MG63 (cell line): ENCODE results near the gene MAD1L1. TPM values are rescaled to one million over a fixed set of nuclear protein-coding genes. Genes with fewer than 3 reads are reported as not detected.
A peak's percentile ranks its signal among the peaks of the same experiment; 100 is the strongest.
"Not testable (repeated sequence)": the region's sequence is repeated elsewhere in the genome, so short reads cannot be mapped to it uniquely, and the experiment has no call there.

ENCODE experiments used
- DNase-seq: peaks from one replicate; pipeline ENCODE4 v3.0.0-alpha.2; 2020
- H3K27me3 ChIP-seq: fragments of 250-450 bp; sonication (Bioruptor Pico); 2 replicates; pipeline ENCODE4 v1.5.1; 2020; ENCODE audit warnings: mild to moderate bottlenecking, moderate library complexity
- H3K36me3 ChIP-seq: fragments of 250-450 bp; sonication (Bioruptor Pico); 2 replicates; pipeline ENCODE4 v1.5.1; 2020; ENCODE audit warnings: mild to moderate bottlenecking, moderate library complexity
- H3K4me3 ChIP-seq: fragments of 250-450 bp; sonication (Bioruptor Pico); 2 replicates; pipeline ENCODE4 v1.5.1; 2020; ENCODE audit warnings: mild to moderate bottlenecking, moderate library complexity
- H3K9me3 ChIP-seq: fragments of 250-450 bp; sonication (Bioruptor Pico); 2 replicates; pipeline ENCODE4 v1.5.1; 2020; ENCODE audit warnings: mild to moderate bottlenecking, moderate library complexity
- total RNA-seq: library from RNA; depleted of rRNA; stranded (reverse); fragments of >200 nt; shearing (Covaris generic); gene quantifications from 2 replicates; pipeline ENCODE4 v1.2.3, GENCODE V29; 2014; ENCODE audit warnings: low replicate concordance

MAD1L1 gene
- total RNA-seq, 1 experiment from 2014 or later, result 65.1 TPM

DNA sequence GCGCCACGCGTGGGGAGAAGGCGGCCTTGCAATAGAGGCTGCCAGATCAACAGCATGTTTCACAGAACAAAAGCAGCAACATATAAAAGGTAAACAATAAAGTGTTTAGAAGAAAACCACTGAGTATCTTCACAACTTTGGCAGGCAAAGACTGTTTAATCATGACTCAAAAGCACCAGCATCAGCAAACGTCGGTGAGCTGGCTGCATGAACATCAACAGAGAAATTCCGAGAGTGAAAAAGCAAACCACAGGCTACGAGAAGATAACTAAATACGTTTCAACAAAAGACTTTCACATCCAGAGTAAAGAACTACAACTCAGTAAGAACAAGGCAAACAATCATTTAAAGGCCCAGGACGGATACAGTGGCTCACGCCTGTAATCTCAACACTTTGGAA lies 172.0 kb downstream of the MAD1L1 start:
- Histone ChIP-seq H3K4me3 (no peak overlapping the region), H3K27me3 (no peaks in the 10 kb centered on the region), H3K9me3 (0 out of 2 replicates have a peak, but pooled peaks cover 2% of the 10 kb centered on the region), H3K36me3 (no peaks in the 10 kb centered on the region; the same call in 1 of the 2 replicates)
- peak; percentile 65 for DNase-seq

DNA sequence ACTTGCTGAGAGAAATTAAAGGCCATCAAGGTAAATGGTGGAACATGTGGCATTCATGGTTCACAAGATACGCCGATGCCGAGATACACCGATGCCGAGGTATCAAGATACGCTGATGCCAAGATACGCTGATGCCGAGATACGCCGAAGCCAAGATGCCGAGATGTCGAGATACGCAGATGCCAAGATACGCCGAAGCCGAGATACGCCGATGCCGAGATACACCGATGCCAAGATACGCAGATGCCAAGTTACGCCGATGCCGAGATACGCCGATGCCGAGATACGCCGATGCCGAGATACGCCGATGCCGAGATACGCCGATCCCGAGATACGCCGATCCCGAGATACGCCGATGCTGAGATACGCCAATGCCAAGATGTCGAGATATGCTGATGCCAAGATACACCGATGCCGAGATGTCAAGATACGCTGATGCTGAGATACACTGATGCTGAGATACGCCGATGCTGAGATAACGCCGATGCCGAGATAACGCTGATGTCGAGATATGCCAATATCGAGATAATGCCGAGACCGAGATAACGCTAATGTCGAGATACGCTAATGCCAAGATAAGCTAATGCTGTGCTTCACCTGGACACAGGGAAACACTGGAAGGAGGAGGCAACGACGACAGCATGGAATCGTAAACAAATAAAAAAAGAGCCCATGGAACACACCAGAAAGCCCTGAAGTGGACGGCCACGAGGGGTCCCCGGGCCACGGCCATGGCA lies 172.6 kb downstream of the MAD1L1 start:
- no peak for DNase-seq
- Histone ChIP-seq H3K4me3 (no peak overlapping the region), H3K27me3 (no peaks in the 10 kb centered on the region), H3K9me3 (0 out of 2 replicates have a peak, but pooled peaks cover 2% of the 10 kb centered on the region), H3K36me3 (no peaks in the 10 kb centered on the region; the same call in 1 of the 2 replicates)

DNA sequence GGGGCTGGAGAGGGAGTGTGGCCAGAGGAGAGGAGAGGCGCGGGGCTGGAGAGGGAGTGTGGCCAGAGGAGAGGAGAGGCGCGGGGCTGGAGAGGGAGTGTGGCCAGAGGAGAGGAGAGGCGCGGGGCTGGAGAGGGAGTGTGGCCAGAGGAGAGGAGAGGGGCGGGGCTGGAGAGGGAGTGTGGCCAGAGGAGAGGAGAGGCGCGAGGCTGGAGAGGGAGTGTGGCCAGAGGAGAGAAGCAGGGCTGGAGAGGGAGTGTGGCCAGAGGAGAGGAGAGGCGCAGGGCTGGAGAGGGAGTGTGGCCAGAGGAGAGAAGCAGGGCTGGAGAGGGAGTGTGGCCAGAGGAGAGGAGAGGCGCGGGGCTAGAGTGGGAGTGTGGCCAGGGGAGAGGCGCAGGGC lies 174.5 kb downstream of the MAD1L1 start:
- not testable (repeated sequence) for DNase-seq, H3K36me3 ChIP-seq, H3K4me3 ChIP-seq, H3K9me3 ChIP-seq, H3K27me3 ChIP-seq

DNA sequence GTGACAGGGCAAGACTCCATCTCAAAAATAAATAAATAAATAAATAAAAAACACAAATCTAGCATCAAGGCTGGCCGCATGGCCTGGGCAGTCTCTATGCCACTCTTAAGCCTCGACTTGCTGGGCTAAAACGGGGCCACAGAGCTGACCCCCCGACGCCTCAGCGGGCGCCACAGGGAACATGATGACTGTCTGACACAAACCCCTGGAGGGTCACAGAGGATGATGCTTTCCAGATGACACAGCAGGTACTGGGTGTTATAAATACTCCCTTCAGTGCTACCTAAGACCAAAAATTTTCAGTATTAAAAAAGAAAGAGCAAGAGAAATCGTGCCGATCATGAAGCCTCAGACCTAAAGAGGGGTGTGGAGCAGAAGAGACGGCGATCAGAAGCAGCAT lies 176.8 kb downstream of the MAD1L1 start:
- no peak for DNase-seq
- H3K27me3 ChIP-seq, result no peaks in the 10 kb centered on the region
- no peaks in the 10 kb centered on the region for H3K36me3 ChIP-seq
- 0 out of 2 replicates have a peak, but pooled peaks cover 2% of the 10 kb centered on the region for H3K9me3 ChIP-seq
- H3K4me3 ChIP-seq, result no peak overlapping the region

DNA sequence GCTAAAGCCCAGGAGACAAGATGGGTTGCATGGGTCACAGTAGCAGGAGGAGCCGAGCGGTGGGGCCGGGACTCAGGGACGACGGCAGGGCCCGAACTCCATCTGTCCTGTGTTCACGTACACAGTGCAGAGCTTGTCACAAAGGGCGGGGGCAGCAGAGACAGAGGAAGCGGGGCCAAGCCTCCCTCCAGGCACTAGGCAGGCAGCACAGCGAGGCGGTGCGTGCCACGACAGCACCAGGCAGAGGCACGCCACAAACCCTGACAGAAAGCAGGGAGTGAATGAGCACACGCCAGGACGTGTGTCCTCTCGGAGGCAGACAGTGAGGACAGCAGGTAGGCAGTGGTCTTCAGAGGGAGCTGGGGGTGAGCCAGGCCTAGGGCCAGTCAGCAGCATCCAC lies 177.8 kb downstream of the MAD1L1 start:
- DNase-seq, result no peak
- no peak overlapping the region for H3K4me3 ChIP-seq
- no peaks in the 10 kb centered on the region for H3K27me3 ChIP-seq
- no peaks in the 10 kb centered on the region for H3K36me3 ChIP-seq
- no peaks in the 10 kb centered on the region for H3K9me3 ChIP-seq

DNA sequence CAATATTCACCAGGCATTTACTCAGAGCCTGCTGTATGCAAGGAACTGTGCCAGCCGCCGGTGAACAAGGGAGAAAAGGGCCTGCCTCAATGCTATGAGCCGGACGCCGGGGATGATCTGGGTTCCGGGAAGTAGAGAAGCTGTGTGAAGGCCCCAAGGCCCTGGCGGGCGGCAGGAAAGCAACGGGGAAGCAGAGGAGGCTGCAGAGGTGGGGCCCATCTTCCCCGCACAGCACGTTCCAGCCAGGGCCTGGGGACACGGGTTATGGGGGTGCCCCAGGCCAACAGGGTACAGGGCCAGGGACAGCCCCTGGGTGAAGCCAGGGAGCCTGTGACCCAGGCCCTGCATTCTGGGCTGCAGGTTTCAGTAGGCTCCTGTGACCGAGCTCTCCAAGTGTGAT lies 179.3 kb downstream of the MAD1L1 start:
- no peaks in the 10 kb centered on the region for H3K27me3 ChIP-seq
- H3K36me3 ChIP-seq, result no peaks in the 10 kb centered on the region
- H3K4me3 ChIP-seq, result no peak overlapping the region
- no peak for DNase-seq
- H3K9me3 ChIP-seq, result no peaks in the 10 kb centered on the region

DNA sequence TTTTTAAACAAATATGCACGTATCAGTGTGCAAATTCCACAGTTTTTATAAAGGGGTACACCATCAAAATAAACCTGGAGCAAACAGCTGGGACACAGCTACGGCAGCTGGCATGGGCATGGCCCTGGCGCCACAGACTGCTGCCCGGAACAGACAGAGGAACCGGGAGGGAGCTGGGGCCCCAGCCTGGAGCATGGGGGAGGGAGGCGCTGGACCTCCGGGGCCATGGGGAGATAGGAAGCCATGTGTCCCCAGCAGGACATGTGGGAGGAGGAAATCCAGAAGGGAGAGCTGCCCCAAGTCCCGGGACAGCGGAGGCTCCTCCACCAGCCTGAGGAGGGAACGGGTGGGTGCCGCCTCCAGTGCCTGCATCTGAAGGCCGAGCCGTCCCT lies 180.1 kb downstream of the MAD1L1 start:
- H3K9me3 ChIP-seq, result no peaks in the 10 kb centered on the region
- H3K4me3 ChIP-seq, result no peak overlapping the region
- no peaks in the 10 kb centered on the region for H3K36me3 ChIP-seq
- no peak for DNase-seq
- no peaks in the 10 kb centered on the region for H3K27me3 ChIP-seq

DNA sequence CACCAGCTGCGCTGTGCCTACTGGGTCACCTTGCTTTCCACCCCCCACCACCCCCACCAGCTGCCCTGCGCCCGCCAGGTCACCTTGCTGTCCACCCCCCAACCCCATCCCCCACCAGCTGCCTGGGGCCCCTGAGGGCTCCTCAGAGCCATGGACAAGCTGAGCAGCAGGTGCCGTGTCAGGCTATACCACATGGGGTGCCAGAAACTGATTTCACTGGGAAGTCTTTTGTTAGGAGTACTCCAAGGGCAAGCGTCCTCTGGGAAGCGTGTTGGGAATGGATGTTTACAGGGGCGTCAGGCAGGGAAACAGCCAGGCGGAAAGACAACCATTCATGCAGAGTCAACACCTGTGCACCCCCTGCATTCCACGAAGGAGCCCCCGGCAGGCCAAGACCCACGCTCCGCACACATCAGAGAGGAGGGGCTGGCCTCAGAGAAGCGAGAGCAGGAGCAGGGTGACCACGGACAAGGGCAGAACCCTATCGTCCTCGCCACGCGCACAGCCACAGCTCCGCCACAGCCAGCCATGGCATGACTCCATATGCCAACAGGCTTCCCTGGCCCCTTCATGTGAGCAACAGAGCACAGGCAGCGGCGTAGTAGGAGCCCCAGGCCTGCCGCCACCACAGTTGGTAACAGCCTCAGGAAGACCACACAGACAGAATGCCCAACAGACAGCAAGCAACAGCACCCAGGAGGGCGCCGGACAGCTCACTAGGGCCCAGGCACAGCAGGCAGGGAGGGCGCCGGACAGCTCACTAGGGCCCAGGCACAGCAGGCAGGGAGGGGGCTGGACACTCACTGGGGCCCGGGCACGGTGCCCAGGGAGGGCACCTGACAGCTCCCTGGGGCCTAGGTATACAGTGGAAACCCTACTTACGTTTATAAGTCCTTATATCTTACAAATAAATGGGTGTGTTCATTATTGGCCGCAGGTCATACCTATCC lies 180.8 kb downstream of the MAD1L1 start:
- Histone ChIP-seq H3K36me3 (no peaks in the 10 kb centered on the region), H3K4me3 (no peak overlapping the region), H3K27me3 (no peaks in the 10 kb centered on the region), H3K9me3 (no peaks in the 10 kb centered on the region)
- DNase-seq, result no peak

DNA sequence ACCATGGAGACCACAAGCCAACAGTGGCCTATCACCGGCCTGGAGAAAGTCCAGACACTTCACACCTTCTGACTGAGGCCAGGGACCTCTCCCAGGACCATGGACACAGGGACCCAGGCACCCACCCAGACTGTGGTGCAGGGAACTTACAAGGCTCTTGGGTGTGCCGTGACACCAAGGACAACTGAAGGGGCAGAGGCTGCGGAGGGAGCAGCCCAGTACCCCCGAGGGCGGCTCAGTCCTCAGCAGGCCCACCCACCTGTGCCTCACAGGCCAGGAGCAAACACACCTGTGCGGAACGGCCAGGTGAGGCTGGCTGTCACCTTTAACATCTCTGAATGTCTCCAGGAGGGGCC lies 182.3 kb downstream of the MAD1L1 start:
- no peak overlapping the region for H3K4me3 ChIP-seq
- no peaks in the 10 kb centered on the region for H3K27me3 ChIP-seq
- no peaks in the 10 kb centered on the region for H3K36me3 ChIP-seq
- no peak for DNase-seq
- H3K9me3 ChIP-seq, result no peaks in the 10 kb centered on the region

DNA sequence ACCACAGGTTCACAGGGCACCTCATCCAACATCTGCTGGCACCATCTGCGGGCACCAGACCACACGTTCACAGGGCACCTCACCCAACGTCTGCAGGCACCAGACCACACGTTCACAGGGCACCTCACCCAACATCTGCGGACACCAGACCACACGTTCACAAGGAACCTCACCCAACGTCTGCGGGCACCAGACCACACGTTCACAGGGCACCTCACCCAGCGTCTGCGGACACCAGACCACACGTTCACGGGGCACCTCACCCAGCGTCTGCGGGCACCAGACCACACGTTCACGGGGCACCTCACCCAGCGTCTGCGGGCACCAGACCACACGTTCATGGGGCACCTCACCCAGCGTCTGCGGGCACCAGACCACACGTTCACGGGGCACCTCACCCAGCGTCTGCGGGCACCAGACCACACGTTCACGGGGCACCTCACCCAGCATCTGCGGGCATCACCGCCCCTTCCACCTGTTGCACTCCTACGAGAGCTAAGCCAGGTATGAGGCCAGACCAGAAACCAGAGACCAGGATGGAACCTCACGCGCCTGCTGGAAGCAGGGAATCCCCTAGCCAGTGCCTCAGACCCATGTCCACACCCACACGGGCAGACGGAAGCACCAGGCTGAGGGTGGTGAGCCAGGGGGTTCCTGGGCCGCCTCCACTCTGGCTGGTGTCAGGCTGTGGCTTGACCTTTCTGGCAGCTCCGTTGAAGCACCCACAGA lies 182.8 kb downstream of the MAD1L1 start:
- no peaks in the 10 kb centered on the region for H3K27me3 ChIP-seq
- H3K4me3 ChIP-seq, result no peak overlapping the region
- no peaks in the 10 kb centered on the region for H3K36me3 ChIP-seq
- DNase-seq, result no peak
- no peaks in the 10 kb centered on the region for H3K9me3 ChIP-seq

DNA sequence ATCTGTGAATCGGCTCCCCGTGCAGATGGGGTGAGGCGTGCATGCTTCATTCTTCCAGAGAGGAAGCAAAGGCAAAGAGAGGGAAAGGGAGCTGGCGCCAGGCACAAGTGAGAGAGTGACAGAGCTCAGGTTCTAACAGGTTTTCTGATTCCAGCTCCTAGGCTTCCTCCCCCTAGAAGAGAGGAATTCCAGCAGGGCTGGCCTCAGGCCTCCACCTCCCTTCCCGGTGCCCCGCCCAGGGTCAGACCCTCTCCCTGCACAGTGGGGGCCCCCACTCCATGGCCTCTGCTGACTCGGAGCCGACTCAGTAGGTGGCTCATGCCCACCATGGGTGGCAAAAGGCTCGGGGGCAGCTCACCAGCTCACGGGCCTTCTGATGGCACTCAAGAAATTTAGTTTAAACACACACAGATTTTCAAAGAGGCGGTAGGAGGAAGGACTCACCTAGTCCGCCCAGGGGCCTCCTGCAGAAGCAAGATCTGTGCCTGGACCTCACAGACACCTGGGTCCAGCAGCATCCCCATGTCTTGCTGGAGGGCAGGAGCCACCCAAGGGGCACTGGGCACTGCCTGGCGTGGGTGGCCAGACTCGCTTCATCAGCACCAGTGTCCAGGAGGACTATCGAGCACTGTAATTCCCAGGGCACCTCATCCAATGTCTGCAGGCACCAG lies 183.5 kb downstream of the MAD1L1 start:
- no peak for DNase-seq
- no peaks in the 10 kb centered on the region for H3K36me3 ChIP-seq
- no peak overlapping the region for H3K4me3 ChIP-seq
- H3K27me3 ChIP-seq, result no peaks in the 10 kb centered on the region
- no peaks in the 10 kb centered on the region for H3K9me3 ChIP-seq

DNA sequence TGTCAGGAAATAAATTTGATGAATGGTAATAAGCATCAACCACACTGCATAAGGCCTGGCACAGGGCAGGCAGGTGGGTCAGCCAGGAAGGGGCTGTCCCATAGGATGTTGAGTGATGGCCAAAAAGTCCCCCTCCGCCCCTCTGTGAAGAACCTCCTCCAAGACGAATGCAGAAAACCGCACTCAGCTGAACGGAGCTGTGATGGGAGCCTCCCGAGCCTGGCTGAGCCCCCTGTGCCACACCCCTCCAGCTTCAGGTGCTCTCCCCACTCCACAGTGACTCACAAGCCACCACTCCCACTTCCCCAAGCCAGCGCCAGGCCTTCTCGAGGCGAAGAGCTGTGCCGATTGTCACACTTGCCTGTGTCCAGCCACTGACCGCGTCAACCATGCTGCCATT lies 184.2 kb downstream of the MAD1L1 start:
- no peak for DNase-seq
- H3K36me3 ChIP-seq, result no peaks in the 10 kb centered on the region
- no peak overlapping the region for H3K4me3 ChIP-seq
- H3K27me3 ChIP-seq, result no peaks in the 10 kb centered on the region
- H3K9me3 ChIP-seq, result no peaks in the 10 kb centered on the region

DNA sequence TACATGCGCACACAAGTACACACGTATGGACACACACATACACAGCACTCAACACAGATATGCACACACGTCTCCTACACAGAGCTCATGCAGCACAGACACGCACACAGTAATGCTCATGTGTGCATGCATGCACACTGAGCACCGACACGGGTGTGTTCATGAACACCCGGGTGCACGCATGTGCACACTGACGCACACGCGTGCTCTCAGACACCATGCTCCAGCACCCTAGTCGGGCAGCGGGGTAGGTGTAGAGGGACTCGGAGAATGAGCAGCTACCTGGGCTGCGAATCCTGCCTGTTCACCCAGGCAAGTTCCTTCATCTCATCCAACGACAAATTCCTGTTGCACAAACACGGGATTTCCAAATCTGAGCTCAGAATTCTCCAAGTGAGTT lies 184.7 kb downstream of the MAD1L1 start:
- Histone ChIP-seq H3K27me3 (no peaks in the 10 kb centered on the region), H3K9me3 (no peaks in the 10 kb centered on the region), H3K4me3 (no peak overlapping the region), H3K36me3 (peaks cover under 1% of the 10 kb centered on the region; the same call in 1 of the 2 replicates)
- no peak for DNase-seq

DNA sequence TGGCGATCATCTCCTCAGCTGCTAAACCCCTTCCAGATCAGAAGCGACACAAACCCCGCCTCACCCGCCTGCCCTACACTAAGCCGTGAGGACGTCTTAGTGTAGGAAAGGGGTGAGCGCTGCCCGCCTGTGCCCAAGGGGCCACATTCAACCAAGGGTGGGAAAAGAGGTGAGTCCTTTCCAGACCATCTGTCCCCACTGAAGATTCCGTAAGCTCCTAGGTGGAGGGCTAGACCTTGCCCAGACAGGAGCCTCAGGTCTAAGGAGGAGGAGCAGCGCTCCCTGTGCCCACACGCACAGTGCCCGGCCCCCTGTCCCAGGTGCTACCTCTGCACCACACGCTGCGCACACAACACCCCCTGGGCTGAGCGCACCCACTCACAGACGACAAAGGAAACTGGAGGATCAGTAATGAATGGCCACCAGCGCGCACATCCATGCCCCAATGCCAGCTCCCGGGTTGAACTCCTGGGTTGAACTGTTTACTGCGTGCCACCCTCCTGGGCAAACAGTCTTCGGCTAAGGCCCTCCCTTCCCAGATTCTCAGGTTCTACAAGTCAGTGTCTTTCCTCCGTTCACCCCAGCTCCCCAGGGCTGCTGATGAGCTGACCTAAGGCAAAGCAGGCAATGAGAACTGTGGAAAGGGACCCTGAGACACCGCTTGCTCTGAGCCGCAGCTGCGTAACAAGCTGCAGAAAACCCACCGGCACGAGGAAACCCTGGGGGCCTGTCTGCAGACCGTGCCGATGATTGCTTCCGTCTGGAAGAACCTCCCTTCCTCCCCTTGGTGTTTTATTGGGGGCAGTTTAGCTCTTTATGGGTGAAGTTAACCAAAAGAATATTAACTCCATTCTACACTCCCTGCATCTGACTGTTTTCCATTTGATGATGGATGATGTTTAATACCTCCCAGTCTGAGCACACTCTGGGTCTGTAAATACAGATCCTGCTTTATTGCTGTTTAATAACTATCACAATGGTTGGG lies 185.9 kb downstream of the MAD1L1 start:
- peaks cover 3% of the 10 kb centered on the region; the same call in 1 of the 2 replicates for H3K36me3 ChIP-seq
- H3K9me3 ChIP-seq, result no peaks in the 10 kb centered on the region
- DNase-seq, result no peak
- H3K4me3 ChIP-seq, result no peak overlapping the region
- H3K27me3 ChIP-seq, result no peaks in the 10 kb centered on the region

DNA sequence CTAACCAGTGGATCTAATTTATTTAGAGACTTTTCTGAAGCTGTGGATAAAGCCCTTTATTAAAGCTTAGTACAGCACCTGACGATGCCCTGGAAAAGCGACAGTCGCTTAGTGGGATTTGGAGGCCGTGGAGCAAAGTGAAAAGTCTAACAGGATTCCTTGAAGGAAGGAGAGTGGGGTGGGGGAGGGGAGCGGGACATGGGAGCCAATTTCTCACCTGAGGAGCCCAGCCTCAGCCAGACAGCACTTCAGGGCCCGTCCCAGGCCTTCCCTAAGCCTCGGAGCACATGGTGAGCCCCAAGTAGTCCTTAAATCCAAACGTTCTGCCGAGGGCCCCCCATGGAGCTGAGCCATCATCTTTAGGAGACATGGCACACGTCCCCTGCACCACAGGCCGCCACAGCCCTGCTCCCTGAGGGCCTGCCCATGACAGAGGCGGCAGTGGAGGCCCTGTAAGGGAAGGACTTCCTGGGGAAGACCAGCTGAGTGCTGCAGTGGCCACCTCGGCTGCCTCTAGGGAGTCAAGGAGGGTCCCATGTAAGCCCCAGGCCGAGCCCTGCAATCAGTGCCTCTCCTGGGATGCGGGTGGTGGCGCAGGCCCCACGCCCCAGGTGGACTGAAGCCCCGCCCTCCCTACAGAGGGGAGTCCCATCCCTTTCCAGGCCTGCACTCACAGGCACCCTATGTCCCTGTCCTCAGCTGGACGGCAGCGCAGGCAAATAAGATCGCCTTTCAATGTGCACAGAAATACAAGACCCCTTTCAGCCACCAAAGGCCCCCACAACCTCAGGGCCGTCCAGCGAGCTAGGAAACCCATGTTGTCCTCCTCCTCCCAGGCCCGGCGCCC lies 187.0 kb downstream of the MAD1L1 start:
- Histone ChIP-seq H3K4me3 (no peak overlapping the region), H3K36me3 (peaks cover 3% of the 10 kb centered on the region; the same call in 1 of the 2 replicates), H3K9me3 (no peaks in the 10 kb centered on the region), H3K27me3 (no peaks in the 10 kb centered on the region)
- no peak for DNase-seq
